GM13976 (cell line): ENCODE measurements around the gene CLEC4G.

Source experiments
- DNase-seq: peaks from one replicate; pipeline ENCODE4 v3.0.0; 2012; ENCODE audit warnings: low spot score
- in situ Hi-C: fragments of 300-500 bp; cut with MboI; formaldehyde crosslinking; loops from one replicate; pipeline ENCODE4 v1.12.0; 2022; ENCODE audit warnings: low sequenced_read_pairs, mixed read lengths, inconsistent platforms; ENCODE audit not compliant: unreplicated experiment
- TF ChIP-seq, protein P1 (sequence below): IDR thresholded peaks from 2 replicates; pipeline ENCODE4 v1.5.1; 2012; ENCODE audit warnings: borderline replicate concordance, mild to moderate bottlenecking; ENCODE audit not compliant: insufficient read depth; ENCODE audit errors: extremely low read depth, missing control alignments, control extremely low read depth

CLEC4G gene

DNA sequence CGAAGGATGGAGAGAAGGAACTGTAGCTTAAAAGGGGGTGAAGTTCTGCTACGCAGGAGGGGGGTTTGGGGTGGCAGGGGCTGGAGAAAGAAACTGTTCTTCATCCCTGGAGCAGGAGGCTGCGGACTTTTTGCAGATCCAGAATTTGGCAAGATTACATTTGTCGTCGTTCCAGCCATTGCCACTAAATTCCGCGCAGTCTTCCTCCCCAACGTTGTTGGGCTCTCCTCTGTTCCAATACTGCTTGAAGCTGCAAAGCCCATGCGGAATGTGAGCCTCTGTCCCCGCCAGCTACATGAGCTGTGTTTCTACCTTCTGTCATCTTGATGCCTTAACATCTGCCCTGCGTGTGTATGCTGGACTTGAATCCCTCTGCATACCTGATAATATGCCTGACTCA is 11.1 kb upstream of the CLEC4G start:
- TF ChIP-seq, protein P1, sequence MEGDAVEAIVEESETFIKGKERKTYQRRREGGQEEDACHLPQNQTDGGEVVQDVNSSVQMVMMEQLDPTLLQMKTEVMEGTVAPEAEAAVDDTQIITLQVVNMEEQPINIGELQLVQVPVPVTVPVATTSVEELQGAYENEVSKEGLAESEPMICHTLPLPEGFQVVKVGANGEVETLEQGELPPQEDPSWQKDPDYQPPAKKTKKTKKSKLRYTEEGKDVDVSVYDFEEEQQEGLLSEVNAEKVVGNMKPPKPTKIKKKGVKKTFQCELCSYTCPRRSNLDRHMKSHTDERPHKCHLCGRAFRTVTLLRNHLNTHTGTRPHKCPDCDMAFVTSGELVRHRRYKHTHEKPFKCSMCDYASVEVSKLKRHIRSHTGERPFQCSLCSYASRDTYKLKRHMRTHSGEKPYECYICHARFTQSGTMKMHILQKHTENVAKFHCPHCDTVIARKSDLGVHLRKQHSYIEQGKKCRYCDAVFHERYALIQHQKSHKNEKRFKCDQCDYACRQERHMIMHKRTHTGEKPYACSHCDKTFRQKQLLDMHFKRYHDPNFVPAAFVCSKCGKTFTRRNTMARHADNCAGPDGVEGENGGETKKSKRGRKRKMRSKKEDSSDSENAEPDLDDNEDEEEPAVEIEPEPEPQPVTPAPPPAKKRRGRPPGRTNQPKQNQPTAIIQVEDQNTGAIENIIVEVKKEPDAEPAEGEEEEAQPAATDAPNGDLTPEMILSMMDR: no peak
- in situ Hi-C loops: no loop called here
- DNase-seq: no peak

DNA sequence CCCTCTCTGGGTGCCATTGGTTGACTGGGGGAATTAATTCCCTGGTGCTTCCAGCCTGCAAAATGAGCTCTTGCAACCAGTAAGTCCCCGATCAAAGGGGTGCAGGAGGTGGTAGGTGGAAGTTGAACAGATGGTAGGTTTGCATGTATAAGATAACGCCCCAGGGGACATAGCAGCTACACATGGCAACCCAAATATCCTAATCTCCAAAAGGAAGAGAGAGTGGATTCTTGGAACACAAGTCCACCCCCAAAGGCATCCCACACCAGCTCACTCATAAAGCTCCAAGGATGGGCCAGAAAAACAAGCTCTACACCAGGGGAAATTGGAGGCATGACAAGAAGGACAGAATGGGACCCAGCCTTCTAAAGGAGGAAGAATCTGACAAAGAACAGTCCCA is 10.7 kb upstream of the CLEC4G start:
- in situ Hi-C loops: no loop called here
- DNase-seq: no peak
- TF ChIP-seq, protein P1: no peak

DNA sequence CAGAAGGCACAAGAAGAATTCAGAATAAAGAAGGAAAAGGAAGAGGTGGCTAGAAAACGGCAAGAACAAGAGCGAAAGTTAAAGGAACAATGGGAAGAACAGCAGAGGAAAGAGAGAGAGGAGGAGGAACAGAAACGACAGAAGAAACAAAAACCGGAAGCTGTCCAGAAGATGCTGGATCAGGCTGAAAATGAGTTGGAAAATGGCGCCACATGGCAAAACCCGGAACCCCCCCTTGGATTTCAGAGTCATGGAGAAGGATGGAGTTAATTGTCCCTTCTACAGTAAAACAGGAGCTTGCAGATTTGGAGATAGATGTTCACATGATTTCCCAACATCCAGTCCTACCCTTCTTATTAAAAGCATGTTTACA is 8.8 kb upstream of the CLEC4G start:
- TF ChIP-seq, protein P1: no peak

DNA sequence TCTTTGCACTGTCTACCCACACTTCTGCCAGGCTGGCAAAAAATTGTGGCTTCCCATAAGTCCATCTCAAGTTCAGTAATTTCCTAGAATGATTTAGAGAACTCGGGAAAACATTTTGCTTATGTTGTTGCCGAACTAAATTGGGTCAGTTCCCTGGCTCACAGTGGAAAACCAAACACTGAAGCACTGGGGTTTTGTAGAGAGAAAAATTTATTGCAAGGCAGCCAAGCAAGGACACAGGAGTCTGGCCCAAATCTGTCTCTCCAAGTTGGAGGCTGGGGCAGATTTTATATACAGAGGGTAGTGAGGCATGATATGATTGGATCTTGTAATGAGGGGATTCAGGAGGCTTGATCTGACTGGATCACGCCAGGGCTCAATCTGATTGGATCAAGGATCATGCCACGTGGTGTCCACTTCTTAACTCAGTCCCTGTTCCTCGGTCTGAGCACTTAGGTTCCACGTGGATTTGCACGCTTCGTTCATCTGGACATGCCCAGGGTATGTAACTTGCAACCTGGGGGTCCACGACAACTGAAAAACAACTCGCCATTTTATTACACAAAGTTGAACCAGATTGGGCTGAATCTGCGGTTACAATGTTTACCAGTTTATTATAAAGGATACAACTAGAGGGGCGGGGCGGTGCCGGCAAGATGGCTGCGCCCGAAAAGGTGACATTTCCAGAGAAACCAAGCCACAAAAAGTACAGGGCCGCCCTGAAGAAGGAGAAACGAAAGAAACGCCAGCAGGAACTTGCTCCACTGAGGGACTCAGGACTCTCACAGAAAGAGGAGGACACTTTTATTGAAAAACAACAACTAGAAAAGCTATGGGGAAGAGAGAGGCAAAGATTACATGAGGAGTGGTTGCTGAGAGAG is 8.1 kb upstream of the CLEC4G start:
- in situ Hi-C loops: no loop called here
- no peak for DNase-seq
- TF ChIP-seq, protein P1: no peak

More for the DNA sequence above, 8.8 kb upstream of the CLEC4G start:
- DNase-seq: no peak
- in situ Hi-C loops: no loop called here

DNA sequence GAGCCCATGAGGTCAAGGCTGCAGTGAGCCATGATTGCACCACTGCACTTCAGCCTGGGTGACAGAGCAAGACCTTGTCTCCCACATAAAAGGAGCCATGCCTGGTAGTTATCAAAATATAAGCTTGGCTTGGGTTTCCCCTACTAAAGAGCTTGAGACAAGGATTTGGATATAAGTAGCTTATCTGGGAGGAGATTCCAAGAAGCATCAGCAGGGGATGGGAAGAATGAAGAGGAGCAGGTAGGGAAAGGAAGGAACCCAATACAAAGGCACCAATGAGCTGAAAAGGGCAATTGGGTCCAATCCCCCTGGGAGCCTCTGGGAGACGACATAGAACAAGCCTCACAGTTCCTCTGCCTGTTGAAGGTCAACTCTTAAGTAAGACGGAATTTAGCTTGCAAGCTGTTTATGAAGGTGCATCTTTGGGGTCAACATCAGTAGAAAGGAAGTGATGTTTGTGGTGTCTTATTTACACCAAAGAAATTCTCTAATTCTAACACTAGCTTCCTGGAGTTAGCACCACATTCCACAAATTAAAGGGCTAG is 7.4 kb upstream of the CLEC4G start:
- TF ChIP-seq, protein P1: no peak
- in situ Hi-C loops: no loop called here
- no peak for DNase-seq

DNA sequence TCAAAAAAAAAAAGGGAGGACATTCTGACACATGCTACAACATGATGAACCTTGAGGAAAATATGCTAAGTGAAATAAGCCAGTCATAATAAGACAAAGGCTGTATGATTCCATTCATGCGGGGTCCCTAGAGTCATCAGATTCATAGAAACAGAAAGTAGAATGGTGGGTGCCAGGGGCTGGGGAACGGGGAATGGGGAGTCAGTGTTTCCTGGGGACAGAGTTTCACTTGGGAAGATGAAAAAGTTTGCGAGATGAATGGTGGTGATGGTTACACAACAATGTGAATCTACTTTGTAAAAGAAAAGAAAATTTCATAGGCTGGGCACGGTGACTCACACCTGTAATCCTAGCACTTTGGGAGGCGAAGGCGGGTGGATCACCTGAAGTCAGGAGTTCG is 6.1 kb upstream of the CLEC4G start:
- in situ Hi-C loops: no loop called here
- no peak for DNase-seq

More for the DNA sequence above, 6.1 kb upstream of the CLEC4G start:
- TF ChIP-seq, protein P1: no peak
